K562 (cell line): Measurements from ENCODE around the gene LRRC8E. TPM values are rescaled to one million over a fixed set of nuclear protein-coding genes. Genes with fewer than 3 reads are reported as not detected.

Experiments
- ATAC-seq: fragments of 200-7000 bp; cut with Tn5 transposase; 3 replicates; pipeline ENCODE4 v1.9.1; 2020; ENCODE audit warnings: moderate library complexity
- BruUV-seq: library from RNA; stranded (reverse); fragments of 400-500 nt; replicated peaks from 2 replicates; lab custom pipeline; 2021; lab: Mats Ljungman, UMichigan
- CTCF ChIA-PET: fragments of 300-600 bp; formaldehyde crosslinking; extraction: SDS; loops from one replicate; lab custom pipeline; 2021; ENCODE audit warnings: low intra/inter-chr PET ratio; lab: Yijun Ruan, JAX
- POLR2A ChIA-PET: fragments of 300-600, 350-650 bp; sonication (Branson Sonifier 250); formaldehyde crosslinking; extraction: SDS; loops from one replicate; lab custom pipeline; 2021; ENCODE audit warnings: antibody characterized with exemption, inconsistent platforms; lab: Yijun Ruan, JAX
- DNase-seq, 4 experiments: peaks; one replicate each; pipeline versions ENCODE4 v3.0.0 to v3.0.0-alpha.2; 2011 to 2018; ENCODE audit warnings: low spot score in 3 of 4, mixed read lengths in 3 of 4; ENCODE audit errors: extremely low read depth in 1 of 4
- FAIRE-seq: peaks from 2 replicates; lab custom pipeline; 2011; peaks lifted over from hg19 to GRCh38; lab: Jason Lieb, UNC
- H2AFZ ChIP-seq: 2 replicates; pipeline ENCODE4 v1.6.0; 2011; ENCODE audit warnings: low read depth, low read length, control low read depth, inconsistent platforms
- H3K27ac ChIP-seq: fragments of 200-600 bp; 3 replicates; pipeline ENCODE4 v1.8.0; 2011; ENCODE audit warnings: low read depth, mild to moderate bottlenecking, control low read depth, inconsistent platforms, low read length, moderate library complexity, mixed read lengths; ENCODE audit errors: extremely low read depth
- H3K27me3 ChIP-seq, 2 experiments: fragments of 300-600 bp in 1 of 2; 2 replicates in 1 of 2; 3 replicates in 1 of 2; pipeline versions ENCODE4 v1.6.0 to v1.8.0; 2011; ENCODE audit warnings: inconsistent platforms in 2 of 2, low read length in 2 of 2, mild to moderate bottlenecking in 1 of 2, mixed read lengths in 1 of 2, moderate library complexity in 1 of 2; ENCODE audit not compliant: control insufficient read depth in 2 of 2, insufficient read depth in 2 of 2
- H3K36me3 ChIP-seq: fragments of 300-600 bp; 3 replicates; pipeline ENCODE4 v1.8.0; 2011; ENCODE audit warnings: mild to moderate bottlenecking, low read length, inconsistent platforms; ENCODE audit not compliant: control insufficient read depth, insufficient read depth
- H3K4me1 ChIP-seq, 2 experiments: fragments of 200-600 bp in 1 of 2; replicated peaks in 1 of 2; 2 replicates in 1 of 2; 3 replicates in 1 of 2; pipeline versions ENCODE4 v1.5.1 to v1.8.0; 2011; ENCODE audit warnings: inconsistent platforms in 2 of 2, low read length in 2 of 2, mild to moderate bottlenecking in 1 of 2, mixed read lengths in 1 of 2, moderate library complexity in 1 of 2; ENCODE audit not compliant: control insufficient read depth in 2 of 2, insufficient read depth in 2 of 2
- H3K4me2 ChIP-seq: 2 replicates; pipeline ENCODE4 v1.6.1; 2011; ENCODE audit warnings: low read length, control low read depth, inconsistent platforms, mixed read lengths; ENCODE audit not compliant: insufficient read depth
- H3K4me3 ChIP-seq: fragments of 200-600 bp; sonication (generic), shearing (Covaris generic); 2 replicates; pipeline ENCODE4 v1.5.1; 2016; ENCODE audit warnings: control low read depth, inconsistent platforms
- H3K79me2 ChIP-seq: fragments of 200-600 bp; 3 replicates; pipeline ENCODE4 v1.8.0; 2011; ENCODE audit warnings: low read length, inconsistent platforms; ENCODE audit not compliant: control insufficient read depth, insufficient read depth
- H3K9ac ChIP-seq, 2 experiments: 2 replicates each; pipeline versions ENCODE4 v1.6.0 to v1.6.1; 2011; ENCODE audit warnings: low read depth in 2 of 2, low read length in 2 of 2, control low read depth in 1 of 2, inconsistent platforms in 1 of 2, mild to moderate bottlenecking in 1 of 2, mixed read lengths in 1 of 2; ENCODE audit not compliant: insufficient read depth in 1 of 2
- H3K9me1 ChIP-seq: one replicate; pipeline ENCODE4 v1.6.0; 2011; ENCODE audit warnings: inconsistent platforms, mild to moderate bottlenecking, low read length, moderate library complexity; ENCODE audit not compliant: control insufficient read depth, insufficient read depth
- H3K9me3 ChIP-seq: replicated peaks from 2 replicates; pipeline ENCODE4 v1.5.1; 2011; ENCODE audit warnings: low read depth, low read length, inconsistent platforms; ENCODE audit not compliant: control insufficient read depth, insufficient read depth
- H4K20me1 ChIP-seq: replicated peaks from 2 replicates; pipeline ENCODE4 v1.6.1; 2011; ENCODE audit warnings: low read length, inconsistent platforms, mixed read lengths; ENCODE audit not compliant: control insufficient read depth, insufficient read depth
- CBX5 ChIP-seq: IDR thresholded peaks from 2 replicates; pipeline ENCODE4 v1.6.1; 2014; ENCODE audit warnings: low read depth, borderline replicate concordance
- EGR1 ChIP-seq: fragments of 450-650 bp; conservative IDR thresholded peaks from 2 replicates; pipeline ENCODE4 v1.6.1; 2017; ENCODE audit warnings: mild to moderate bottlenecking
- EHMT2 ChIP-seq: fragments of 450-650 bp; IDR thresholded peaks from 2 replicates; pipeline ENCODE4 v1.6.1; 2018; ENCODE audit warnings: antibody characterized with exemption
- MEIS2 ChIP-seq: fragments of 450-650 bp; IDR thresholded peaks from 2 replicates; pipeline ENCODE4 v1.6.1; 2014; ENCODE audit warnings: mild to moderate bottlenecking; ENCODE audit not compliant: partially characterized antibody
- XRCC4 ChIP-seq: IDR thresholded peaks from one replicate; pipeline ENCODE4 v1.6.1; 2011; ENCODE audit not compliant: insufficient read depth, insufficient read length; ENCODE audit errors: extremely low read depth
- ZNF184 ChIP-seq: sonication (generic); formaldehyde crosslinking; IDR thresholded peaks from 2 replicates; pipeline ENCODE4 v1.5.0; 2020; ENCODE audit warnings: missing genetic modification reagents
- WGBS: fragments of 100-300 bp; shearing (Covaris generic); methylation state at CpG from one replicate; pipeline ENCODE4 v1.1.6; 2016; ENCODE audit warnings: low coverage, mixed read lengths; ENCODE audit not compliant: insufficient coverage; ENCODE audit errors: missing lambda C conversion rate; 5-methylcytosine and 5-hydroxymethylcytosine counted together
- in situ Hi-C: fragments of 300-500 bp; cut with MboI; formaldehyde crosslinking; loops from 4 replicates; pipeline ENCODE4 v1.15.0; 2018; ENCODE audit warnings: inconsistent platforms, mixed read lengths
- intact Hi-C: fragments of 100-400 bp; cut with micrococcal nuclease; formaldehyde crosslinking; loops from 2 replicates; pipeline ENCODE4 v1.14.2; 2022
- polyA plus RNA-seq, 8 experiments: library from polyadenylated mRNA; depleted of rRNA in 4 of 8; stranded (reverse) in 5 of 8; unstranded in 3 of 8; fragments of >200 nt; fragmentation: Nextera tagmentation in 2 of 8; fragmentation: Illumina TruSeq in 1 of 8; extraction: Ambion mirVana in 2 of 8; extraction: Trizol in 1 of 8; gene quantifications; 2 replicates each; pipeline versions ENCODE4 v1.2.1 to v1.2.3, GENCODE V29; 2011 to 2014; ENCODE audit warnings: inconsistent platforms in 1 of 8, missing spikeins in 1 of 8
- total RNA-seq, 7 experiments: library from RNA; depleted of rRNA in 6 of 7; stranded (reverse); fragments of >200 nt in 6 of 7; fragmentation: Illumina TruSeq in 2 of 7; extraction: Trizol in 2 of 7; gene quantifications; 2 replicates each; pipeline versions ENCODE4 v1.2.1 to v1.2.3, GENCODE V29; 2011 to 2021; ENCODE audit warnings: low replicate concordance in 1 of 7
- TF ChIP-seq, protein P1 (sequence below): fragments of 450-650 bp; IDR thresholded peaks from 2 replicates; pipeline ENCODE4 v1.6.1; 2016
- TF ChIP-seq, protein P2 (sequence below): sonication (generic); formaldehyde crosslinking; IDR thresholded peaks from 2 replicates; pipeline ENCODE4 v1.8.1; 2022; ENCODE audit warnings: missing genetic modification reagents
- TF ChIP-seq, protein P3 (sequence below), 2 experiments: IDR thresholded peaks in 1 of 2; conservative IDR thresholded peaks in 1 of 2; 2 replicates each; pipeline ENCODE4 v1.6.1; 2016; ENCODE audit warnings: low read depth in 2 of 2, mild to moderate bottlenecking in 1 of 2, missing compliant biosample characterization in 1 of 2, missing genetic modification characterization in 1 of 2, moderate library complexity in 1 of 2

The LRRC8E gene
- total and polyA plus RNA-seq, 9 of the 15 experiments (the other 6 are each of a cell fraction or from before 2014, with no cell fraction given), result 0.08 to 5.7 (median 3.5) TPM; not detected in 1

DNA sequence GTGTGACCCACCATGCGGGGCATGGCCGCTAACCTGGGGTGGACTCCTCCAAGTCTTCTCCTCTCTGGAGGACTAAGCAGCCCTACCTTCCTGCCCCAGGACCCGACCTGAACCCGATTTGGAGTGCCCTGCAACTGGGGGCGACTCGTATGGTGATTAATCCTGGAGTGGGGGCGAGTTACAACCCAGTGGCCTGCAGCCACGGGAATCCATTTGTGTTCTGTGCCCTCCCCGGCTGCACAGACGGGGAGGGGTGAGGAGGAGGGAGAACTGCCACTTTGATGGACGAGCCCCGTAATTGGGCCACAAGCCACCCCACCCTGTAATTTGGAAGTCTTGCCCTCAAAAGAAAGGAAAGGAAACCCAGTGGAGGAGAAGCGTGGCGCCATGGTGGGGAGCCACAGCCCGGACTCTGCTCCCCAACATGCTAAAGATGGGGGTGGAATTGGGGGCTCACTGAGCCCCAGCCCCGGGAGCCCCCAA lies 32.2 kb upstream of the LRRC8E start:
- H3K27me3 ChIP-seq, result peaks cover 0 to 10% of the 10 kb centered on the region in 2 experiments; a peak in 2 of 5 replicates
- intact Hi-C loops, result no loop called here
- H3K9me1 ChIP-seq, result peaks cover 6% of the 10 kb centered on the region
- DNase-seq, result no peak
- TF ChIP-seq ZNF184 (CRISPR knock-in tag) (no peak), MEIS2 (peak; percentile 78), CBX5 (no peak), EHMT2 (no peak), XRCC4 (no peak), EGR1 (0 out of 2 replicates have a peak, but pooled peaks have one; percentile 10)
- TF ChIP-seq, protein P1, sequence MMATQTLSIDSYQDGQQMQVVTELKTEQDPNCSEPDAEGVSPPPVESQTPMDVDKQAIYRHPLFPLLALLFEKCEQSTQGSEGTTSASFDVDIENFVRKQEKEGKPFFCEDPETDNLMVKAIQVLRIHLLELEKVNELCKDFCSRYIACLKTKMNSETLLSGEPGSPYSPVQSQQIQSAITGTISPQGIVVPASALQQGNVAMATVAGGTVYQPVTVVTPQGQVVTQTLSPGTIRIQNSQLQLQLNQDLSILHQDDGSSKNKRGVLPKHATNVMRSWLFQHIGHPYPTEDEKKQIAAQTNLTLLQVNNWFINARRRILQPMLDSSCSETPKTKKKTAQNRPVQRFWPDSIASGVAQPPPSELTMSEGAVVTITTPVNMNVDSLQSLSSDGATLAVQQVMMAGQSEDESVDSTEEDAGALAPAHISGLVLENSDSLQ, result peak; percentile 34; the same call in 1 of the 2 replicates
- TF ChIP-seq, protein P2, sequence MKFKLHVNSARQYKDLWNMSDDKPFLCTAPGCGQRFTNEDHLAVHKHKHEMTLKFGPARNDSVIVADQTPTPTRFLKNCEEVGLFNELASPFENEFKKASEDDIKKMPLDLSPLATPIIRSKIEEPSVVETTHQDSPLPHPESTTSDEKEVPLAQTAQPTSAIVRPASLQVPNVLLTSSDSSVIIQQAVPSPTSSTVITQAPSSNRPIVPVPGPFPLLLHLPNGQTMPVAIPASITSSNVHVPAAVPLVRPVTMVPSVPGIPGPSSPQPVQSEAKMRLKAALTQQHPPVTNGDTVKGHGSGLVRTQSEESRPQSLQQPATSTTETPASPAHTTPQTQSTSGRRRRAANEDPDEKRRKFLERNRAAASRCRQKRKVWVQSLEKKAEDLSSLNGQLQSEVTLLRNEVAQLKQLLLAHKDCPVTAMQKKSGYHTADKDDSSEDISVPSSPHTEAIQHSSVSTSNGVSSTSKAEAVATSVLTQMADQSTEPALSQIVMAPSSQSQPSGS (CRISPR knock-in tag), result no peak
- TF ChIP-seq, protein P3, sequence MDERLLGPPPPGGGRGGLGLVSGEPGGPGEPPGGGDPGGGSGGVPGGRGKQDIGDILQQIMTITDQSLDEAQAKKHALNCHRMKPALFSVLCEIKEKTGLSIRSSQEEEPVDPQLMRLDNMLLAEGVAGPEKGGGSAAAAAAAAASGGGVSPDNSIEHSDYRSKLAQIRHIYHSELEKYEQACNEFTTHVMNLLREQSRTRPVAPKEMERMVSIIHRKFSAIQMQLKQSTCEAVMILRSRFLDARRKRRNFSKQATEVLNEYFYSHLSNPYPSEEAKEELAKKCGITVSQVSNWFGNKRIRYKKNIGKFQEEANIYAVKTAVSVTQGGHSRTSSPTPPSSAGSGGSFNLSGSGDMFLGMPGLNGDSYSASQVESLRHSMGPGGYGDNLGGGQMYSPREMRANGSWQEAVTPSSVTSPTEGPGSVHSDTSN (CRISPR knock-in tag; IDR thresholded peaks at IDR 0.05; ENCODE audit: low read depth), result no peak
- TF ChIP-seq, protein P3 (tag; conservative IDR thresholded peaks at IDR 0.05; ENCODE audit: low read depth), result peak; percentile 62; the same call in 1 of the 2 replicates
- no peak for ATAC-seq
- peaks cover 20 to 78% of the 10 kb centered on the region in 2 experiments for H3K4me1 ChIP-seq
- ChIA-PET CTCF (no interaction called here), POLR2A (interaction anchor here (0.5 kb wide), 1 partner anchor 135 kb away, joined by 3 read pairs; no protein-coding TSS in a partner anchor)
- H4K20me1 ChIP-seq, result peaks cover 7% of the 10 kb centered on the region; the same call in 1 of the 2 replicates
- H3K36me3 ChIP-seq, result no peaks in the 10 kb centered on the region
- H3K4me2 ChIP-seq, result no peak overlapping the region
- H2AFZ ChIP-seq, result peak overlapping the region; percentile 34
- H3K27ac ChIP-seq, result no peak overlapping the region
- H3K9me3 ChIP-seq, result no peaks in the 10 kb centered on the region
- no TSS peak for BruUV-seq
- in situ Hi-C loops, result no loop called here
- no peak overlapping the region for H3K4me3 ChIP-seq
- peak overlapping the region in 1 of 2 experiments; percentile 69; a peak in 2 of 4 replicates for H3K9ac ChIP-seq
- H3K79me2 ChIP-seq, result no peaks in the 10 kb centered on the region
- WGBS, result 29% methylated on average over 12 of the region's 16 CpGs
- FAIRE-seq, result no peak
